Right renal cortex interstitium (tissue), 3 donors: ENCODE results near the gene ENKD1. TPM values are rescaled to one million over a fixed set of nuclear protein-coding genes. Genes with fewer than 3 reads are reported as not detected.

Experiments
- DNase-seq, 3 donors: peaks; one replicate each; pipeline ENCODE4 v3.0.0-alpha.2; 2013; ENCODE audit warnings: low read depth in 3 of 3, low spot score in 2 of 3
- polyA plus RNA-seq, 3 donors: library from polyadenylated mRNA; unstranded; fragments of 120-200 nt; gene quantifications; one replicate each; pipeline ENCODE4 v1.2.1, GENCODE V29; 2013; ENCODE audit not compliant: insufficient read length in 3 of 3

ENKD1 gene
- polyA plus RNA-seq, 3 donors, result 17.8 to 21.2 (median 19.4) TPM

GRCh38 chr16:67652578-67653127 lies 13.9 kb downstream of the ENKD1 start:
- no peak for DNase-seq

GRCh38 chr16:67651847-67652246 lies 14.7 kb downstream of the ENKD1 start:
- DNase-seq, result no peak

DNA sequence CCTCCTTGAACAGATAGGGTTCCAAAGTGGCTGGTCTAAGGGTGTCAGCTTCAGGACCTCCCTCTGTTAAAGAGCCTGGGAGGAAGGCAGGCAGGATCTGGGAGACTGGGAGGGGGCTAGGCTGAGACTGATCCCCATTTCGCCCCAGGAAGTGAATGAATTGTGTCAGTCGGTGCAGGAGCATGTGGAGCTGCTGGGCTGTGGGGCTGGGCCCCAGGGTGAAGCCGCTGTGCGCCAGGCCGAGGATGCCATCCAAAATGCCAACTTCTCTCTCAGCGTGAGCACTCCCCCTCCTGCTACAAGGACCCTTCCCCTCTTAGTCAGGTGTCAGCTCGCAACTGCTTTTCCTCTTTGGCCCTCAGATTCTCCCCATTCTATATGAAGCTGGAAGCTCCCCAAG lies 15.5 kb downstream of the ENKD1 start:
- DNase-seq, result no peak

DNA sequence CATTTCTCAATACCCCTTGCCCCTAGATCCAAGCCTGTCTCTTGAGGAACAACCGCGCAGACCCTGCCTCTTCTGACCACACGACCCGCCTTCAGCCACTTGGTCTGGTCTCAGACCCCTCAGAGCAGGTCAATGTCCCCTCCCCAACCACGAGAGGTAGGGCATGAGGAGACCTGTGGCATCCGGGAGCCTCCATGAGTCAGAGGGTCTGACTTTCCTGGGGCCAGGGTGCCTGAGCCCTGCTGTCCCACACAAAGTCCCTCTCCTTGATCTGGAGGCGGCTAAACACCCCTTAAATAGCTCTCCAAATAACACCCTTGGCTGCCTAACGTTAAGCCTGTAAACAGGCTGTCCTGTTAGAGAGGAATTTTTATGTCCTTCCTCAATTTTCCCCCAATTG lies 16.5 kb downstream of the ENKD1 start:
- no peak for DNase-seq

- no peak for DNase-seq
These were observed 17.0 kb downstream of the ENKD1 start for GRCh38 chr16:67649494-67649931.

DNA sequence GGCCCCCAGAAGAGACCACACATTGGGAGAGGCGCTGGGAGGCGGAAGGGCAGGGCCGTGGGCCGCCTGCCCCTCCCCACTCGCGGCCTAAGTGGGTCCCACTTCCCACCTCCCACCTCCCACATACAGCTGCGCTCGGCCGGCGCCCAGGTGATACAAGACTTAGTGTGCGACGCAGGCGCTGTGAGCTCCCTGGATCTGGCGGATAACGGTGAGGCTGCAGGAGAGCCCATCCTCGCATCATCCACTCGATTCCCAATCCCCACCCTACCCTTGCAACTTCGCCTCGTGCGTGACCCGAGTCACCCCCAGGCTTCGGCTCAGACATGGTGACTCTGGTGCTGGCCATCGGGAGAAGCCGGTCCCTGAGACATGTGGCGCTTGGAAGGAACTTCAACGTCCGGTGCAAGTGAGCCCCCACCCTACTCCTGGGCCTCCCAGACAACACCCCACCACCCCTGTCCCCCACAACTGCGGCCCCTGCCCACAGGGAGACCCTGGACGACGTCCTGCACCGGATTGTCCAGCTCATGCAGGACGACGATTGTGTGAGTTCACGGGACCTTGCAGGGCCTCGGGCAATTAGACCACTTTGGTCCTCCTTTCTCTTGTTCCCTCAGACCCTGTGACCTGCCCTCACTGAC lies 17.7 kb downstream of the ENKD1 start:
- no peak for DNase-seq

DNA sequence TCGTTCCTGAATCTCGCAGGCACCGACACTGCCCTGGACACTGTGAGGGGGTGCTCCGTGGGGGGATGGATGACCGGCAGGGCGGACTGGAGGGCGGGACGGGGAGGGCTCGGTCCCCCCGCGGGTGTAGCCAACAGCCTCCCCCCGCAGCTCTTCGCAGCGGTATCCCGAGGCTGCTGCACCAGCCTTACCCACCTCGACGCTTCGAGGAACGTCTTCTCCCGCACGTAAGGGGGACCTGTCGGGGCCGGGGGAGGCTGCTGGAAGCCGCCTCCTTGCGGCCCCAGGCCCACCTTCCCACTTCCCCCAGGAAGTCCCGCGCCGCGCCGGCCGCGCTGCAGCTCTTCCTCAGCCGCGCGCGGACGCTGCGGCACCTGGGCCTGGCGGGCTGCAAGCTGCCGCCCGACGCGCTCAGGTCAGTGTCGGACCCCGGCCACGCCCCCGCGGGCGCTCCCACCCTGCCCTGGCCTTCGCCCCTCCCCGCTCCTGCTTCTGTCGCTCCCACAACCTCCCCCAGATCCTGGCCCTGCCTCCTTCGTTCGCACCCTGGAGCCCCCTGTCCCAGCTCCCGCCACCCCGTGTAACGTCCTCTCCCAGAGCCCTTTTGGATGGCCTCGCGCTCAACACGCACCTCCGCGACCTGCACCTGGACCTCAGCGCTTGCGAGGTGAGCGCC lies 18.3 kb downstream of the ENKD1 start:
- no peak for DNase-seq

DNA sequence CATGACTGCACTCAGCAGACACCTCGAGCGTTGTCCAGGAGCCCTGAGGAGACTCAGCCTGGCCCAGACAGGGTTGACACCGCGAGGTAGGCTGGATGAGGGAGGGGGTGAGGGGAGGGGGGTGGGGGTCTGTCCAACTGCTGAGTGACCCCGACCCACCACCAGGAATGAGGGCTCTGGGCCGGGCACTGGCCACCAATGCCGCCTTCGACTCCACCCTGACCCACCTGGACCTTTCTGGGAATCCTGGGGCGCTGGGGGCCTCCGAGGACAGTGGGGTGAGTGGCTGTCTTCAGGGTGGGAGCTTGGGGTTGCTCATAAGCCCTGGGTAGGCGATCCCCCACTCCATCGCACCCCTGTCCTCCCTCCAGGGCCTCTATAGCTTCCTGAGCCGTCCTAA lies 18.9 kb downstream of the ENKD1 start:
- no peak for DNase-seq

DNA sequence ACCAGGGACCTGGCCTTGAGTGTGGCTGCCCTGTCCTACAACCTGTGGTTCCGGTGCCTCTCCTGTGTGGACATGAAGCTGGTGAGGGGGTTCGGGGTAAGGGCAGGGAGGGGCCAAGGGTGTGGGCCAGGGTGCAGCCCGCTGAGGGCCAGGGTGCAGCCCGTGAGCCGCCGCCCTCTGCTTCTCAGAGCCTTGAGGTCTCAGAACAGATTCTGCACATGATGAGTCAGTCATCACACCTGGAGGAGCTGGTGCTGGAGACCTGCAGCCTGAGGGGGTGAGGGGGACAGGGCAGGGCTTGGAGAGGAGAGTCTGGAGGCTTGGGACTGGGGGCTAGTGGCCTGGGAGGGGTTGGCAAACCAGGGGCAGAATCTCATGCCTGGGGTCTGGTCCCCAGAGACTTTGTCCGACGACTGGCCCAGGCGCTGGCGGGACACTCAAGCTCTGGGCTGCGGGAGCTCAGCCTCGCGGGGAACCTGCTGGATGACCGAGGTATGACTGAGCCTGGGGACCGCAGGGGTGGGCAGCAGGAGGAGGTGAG lies 19.4 kb downstream of the ENKD1 start:
- no peak for DNase-seq

- DNase-seq, result no peak
These were observed 21.0 kb downstream of the ENKD1 start for GRCh38 chr16:67645397-67646121.

GRCh38 chr16:67644038-67644437 lies 22.5 kb downstream of the ENKD1 start:
- no peak for DNase-seq

DNA sequence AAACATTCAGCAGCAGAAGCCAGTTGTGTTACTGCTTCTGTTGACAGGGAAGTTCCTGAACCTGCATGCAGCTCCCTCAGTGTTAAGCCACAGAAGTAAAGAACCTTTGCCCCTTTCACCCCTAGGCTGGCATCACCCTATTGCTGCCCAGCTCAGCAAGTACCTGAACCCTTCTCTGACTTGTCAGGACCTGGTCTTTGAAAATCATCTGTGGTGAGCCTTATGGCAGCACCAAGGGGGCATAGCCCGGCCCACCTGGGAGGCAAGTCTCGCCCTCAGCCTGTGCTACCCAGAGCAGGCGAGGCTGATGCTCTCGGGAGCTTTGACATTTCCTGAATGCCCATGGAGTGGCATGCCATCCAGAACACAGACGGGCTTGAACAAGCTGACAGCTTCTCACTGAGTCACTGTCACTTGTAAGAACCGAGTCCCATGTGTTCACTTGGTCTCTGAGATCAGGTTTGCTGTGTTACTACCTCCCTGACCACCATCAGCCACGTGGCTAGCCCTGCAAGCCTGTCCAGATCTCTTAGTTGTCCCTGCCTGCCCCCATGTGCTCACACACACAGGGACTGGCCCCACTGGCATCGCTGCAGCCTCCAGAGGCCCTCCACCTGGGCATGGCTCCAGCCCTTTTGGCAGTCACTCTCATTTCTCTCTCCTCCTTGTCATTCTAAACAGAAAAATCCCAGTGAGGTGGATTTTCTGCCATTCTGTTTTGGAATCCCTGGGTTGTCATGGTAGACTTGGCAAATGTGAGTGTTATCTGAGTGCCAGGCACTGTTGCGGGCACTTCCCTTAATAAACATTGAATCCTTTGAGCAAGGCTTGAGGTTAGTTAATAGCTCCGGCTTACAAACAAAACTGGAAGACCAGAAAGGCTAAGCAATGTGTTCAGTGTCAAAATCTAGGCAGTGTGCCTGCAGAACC lies 24.5 kb downstream of the ENKD1 start:
- no peak for DNase-seq

GRCh38 chr16:67637625-67638024 lies 28.9 kb downstream of the ENKD1 start:
- DNase-seq, result no peak

GRCh38 chr16:67636713-67637112 lies 29.8 kb downstream of the ENKD1 start:
- DNase-seq, result no peak

DNA sequence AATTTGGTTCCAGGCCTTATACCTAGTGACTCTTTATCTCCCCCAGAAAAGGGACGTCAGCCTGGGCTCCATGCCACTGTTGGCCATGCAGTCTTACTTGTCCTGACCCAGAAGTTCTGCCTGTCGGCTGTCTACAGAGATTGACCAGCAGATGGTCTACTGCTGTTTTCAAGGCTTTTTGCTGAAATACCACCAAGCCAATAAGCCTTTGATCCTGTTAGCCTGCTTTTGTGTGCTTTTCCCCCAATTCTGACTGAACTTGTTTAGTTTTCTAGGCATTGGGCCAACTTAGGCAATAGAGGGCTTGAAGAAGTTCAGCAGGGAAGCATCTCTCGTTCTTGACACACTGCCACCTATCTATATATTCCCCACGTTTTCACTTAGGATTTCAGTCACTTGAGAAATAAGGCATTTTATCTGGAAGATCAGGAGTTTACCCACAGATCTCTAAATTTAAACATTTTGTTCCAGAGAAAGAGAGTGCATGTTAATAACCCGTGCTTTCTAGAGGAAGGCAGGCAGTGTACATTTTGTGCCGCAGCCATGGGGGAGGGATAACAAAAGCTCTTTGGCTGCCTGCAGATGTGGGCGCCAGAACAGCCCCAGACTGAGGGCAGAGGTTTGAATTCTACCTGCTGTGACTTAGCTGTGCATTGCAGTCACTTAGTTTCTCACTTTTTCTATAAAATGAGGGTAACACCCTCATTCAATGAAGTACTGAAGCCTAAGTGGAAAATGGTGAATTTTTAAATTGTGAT lies 34.0 kb downstream of the ENKD1 start:
- DNase-seq, result no peak

GRCh38 chr16:67628216-67628615 lies 38.3 kb downstream of the ENKD1 start:
- no peak for DNase-seq

DNA sequence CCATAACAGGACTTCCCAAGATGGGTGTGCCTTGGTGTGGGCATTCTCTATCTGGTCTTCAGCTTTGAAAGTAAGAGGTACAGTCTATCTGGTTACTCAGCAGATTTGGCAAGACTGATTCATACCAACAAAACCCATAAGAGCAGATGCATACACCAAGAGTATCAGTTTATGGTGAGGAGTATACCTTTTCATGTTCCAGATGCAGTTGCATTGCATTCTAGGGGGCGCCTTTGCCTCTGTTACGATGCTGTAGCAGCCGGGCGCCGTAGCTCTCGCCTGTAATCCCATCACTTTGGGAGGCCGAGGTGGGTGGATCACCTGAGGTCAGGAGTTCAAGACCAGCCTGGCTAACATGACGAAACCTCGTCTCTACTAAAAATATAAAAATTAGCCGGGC lies 52.7 kb downstream of the ENKD1 start:
- DNase-seq, result no peak
